GM10248 (cell line): ENCODE data around the gene RRAS2.
A peak's percentile ranks its signal among the peaks of the same experiment; 100 is the strongest.
"Not testable (repeated sequence)": the region's sequence is repeated elsewhere in the genome, so short reads cannot be mapped to it uniquely, and the experiment has no call there.

Source experiments
- CTCF ChIA-PET: fragments of 300-600 bp; sonication (Branson Sonifier 250); formaldehyde crosslinking; extraction: SDS; loops from one replicate; lab custom pipeline; 2021; ENCODE audit warnings: antibody characterized with exemption; lab: Yijun Ruan, JAX
- POLR2A ChIA-PET: fragments of 350-650 bp; sonication (Branson Sonifier 250); formaldehyde crosslinking; extraction: SDS; loops from one replicate; lab custom pipeline; 2020; ENCODE audit warnings: antibody characterized with exemption; lab: Yijun Ruan, JAX
- DNase-seq: peaks from one replicate; pipeline ENCODE4 v3.0.0; 2012; ENCODE audit errors: extremely low spot score
- CTCF ChIP-seq: IDR thresholded peaks from 2 replicates; pipeline ENCODE4 v1.5.1; 2012; ENCODE audit warnings: mild to moderate bottlenecking, low read depth; ENCODE audit errors: extremely low read depth, missing control alignments, control extremely low read depth

The RRAS2 gene

GRCh38 chr11:14357881-14358728, 878 bp downstream of the RRAS2 start:
- ChIA-PET POLR2A (interaction anchor here (0.6 to 0.8 kb wide), 2 partner anchors 15 to 38 kb away, joined by 3 read pairs; no protein-coding TSS in a partner anchor), CTCF (interaction anchor here (0.7 to 1.6 kb wide), 5 partner anchors 15 to 53 kb away, joined by 3 read pairs; no protein-coding TSS in a partner anchor)
- DNase-seq: peak; percentile 43
- TF ChIP-seq CTCF: no peak

GRCh38 chr11:14356342-14356741, 2.6 kb downstream of the RRAS2 start:
- CTCF ChIA-PET: interaction anchor here (0.7 to 1.6 kb wide), 5 partner anchors 10 to 55 kb away, joined by 3 to 6 read pairs (median 3); no protein-coding TSS in a partner anchor
- TF ChIP-seq CTCF: no peak
- DNase-seq: no peak
- POLR2A ChIA-PET: no interaction called here

GRCh38 chr11:14354604-14355003, 4.4 kb downstream of the RRAS2 start:
- DNase-seq, POLR2A ChIA-PET: not testable (repeated sequence)
- CTCF ChIA-PET: interaction anchor here (1.3 kb wide), 1 partner anchor 19 kb away, joined by 3 read pairs; no protein-coding TSS in a partner anchor

GRCh38 chr11:14350716-14351238, 8.2 kb downstream of the RRAS2 start:
- ChIA-PET POLR2A (no interaction called here), CTCF (interaction anchor here (0.8 to 1.5 kb wide), 4 partner anchors 29 to 50 kb away, joined by 3 to 5 read pairs (median 3); no protein-coding TSS in a partner anchor)

GRCh38 chr11:14350215-14350614, 8.8 kb downstream of the RRAS2 start:
- POLR2A ChIA-PET: no interaction called here
- no peak for TF ChIP-seq CTCF
- CTCF ChIA-PET: interaction anchor here (0.8 to 1.5 kb wide), 4 partner anchors 29 to 49 kb away, joined by 3 to 5 read pairs (median 3); no protein-coding TSS in a partner anchor
- no peak for DNase-seq

More at GRCh38 chr11:14350716-14351238, 8.2 kb downstream of the RRAS2 start:
- TF ChIP-seq CTCF: no peak
- no peak for DNase-seq

- ChIA-PET CTCF (no interaction called here), POLR2A (no interaction called here)
- TF ChIP-seq CTCF: no peak
- no peak for DNase-seq
Measured at GRCh38 chr11:14347991-14348390, 11.0 kb downstream of the RRAS2 start.
